Left lobe of liver (tissue), 2 donors: Measurements from ENCODE around the gene WDR4. TPM values are rescaled to one million over a fixed set of nuclear protein-coding genes. Genes with fewer than 3 reads are reported as not detected.
A peak's percentile ranks its signal among the peaks of the same experiment; 100 is the strongest.
"Not testable (repeated sequence)": the region's sequence is repeated elsewhere in the genome, so short reads cannot be mapped to it uniquely, and the experiment has no call there.

Experiments
- ATAC-seq: fragments of 200-7000 bp; cut with Tn5 transposase; one replicate; pipeline ENCODE4 v1.9.1; 2020; ENCODE audit warnings: mild to moderate bottlenecking, moderate library complexity
- DNase-seq: peaks from one replicate; pipeline ENCODE4 v3.0.0-alpha.2; 2020; ENCODE audit warnings: low spot score
- total RNA-seq: library from RNA; stranded (reverse); gene quantifications from one replicate; pipeline ENCODE4 v1.2.1, GENCODE V29; 2021
- donor health status: DM: no; HTN: no; CAD: no; lungs with moderate emphysema.
- donor health status: DM: no; HTN: yes; CAD: no.

WDR4 gene, protein sequence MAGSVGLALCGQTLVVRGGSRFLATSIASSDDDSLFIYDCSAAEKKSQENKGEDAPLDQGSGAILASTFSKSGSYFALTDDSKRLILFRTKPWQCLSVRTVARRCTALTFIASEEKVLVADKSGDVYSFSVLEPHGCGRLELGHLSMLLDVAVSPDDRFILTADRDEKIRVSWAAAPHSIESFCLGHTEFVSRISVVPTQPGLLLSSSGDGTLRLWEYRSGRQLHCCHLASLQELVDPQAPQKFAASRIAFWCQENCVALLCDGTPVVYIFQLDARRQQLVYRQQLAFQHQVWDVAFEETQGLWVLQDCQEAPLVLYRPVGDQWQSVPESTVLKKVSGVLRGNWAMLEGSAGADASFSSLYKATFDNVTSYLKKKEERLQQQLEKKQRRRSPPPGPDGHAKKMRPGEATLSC
- total RNA-seq = 8.2 TPM

DNA sequence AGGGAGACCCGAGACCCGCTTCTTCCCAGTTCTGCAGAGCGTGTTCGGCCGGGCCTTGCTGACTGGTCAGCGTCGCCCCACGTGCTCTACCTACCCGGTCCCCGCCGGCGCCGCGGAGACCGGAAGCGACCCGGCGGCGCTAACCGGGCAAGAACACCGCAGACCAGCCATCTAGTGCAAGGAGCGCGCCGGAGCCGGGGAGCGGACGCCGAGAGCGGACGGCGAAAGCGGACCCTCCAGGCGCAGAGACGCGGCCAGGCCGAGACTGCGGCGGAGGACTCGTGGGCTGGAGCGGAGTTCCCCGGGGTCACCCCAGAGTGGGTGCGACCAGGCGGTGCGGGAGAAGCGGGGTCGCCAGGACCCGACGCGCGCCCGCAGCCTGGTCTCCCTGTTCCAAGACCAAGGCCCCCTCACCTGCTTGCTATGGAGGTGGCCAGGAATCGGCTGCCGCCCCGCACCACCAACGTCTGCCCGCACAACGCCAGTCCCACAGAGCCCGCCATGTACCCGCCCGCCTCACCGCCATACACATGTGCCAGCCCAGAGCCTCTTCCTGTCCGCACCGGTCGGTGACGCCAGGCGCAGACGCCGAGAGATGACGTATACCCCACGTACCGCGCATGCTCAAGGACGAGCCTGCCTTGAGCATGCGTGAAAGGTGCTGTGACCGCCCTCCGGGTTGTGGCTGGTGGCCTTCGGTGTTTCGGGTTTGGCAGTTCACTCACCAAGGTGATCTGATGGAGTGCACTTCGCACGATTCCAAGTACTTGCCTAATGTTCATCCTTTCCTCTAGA lies at the start of gene WDR4:
Gene WDR4, minus strand, starts transcription at position 547 of the 795 bp plus-strand sequence. Its CDS starts 44 bp downstream, at position 503.
- ATAC-seq = peak; percentile 93

DNA sequence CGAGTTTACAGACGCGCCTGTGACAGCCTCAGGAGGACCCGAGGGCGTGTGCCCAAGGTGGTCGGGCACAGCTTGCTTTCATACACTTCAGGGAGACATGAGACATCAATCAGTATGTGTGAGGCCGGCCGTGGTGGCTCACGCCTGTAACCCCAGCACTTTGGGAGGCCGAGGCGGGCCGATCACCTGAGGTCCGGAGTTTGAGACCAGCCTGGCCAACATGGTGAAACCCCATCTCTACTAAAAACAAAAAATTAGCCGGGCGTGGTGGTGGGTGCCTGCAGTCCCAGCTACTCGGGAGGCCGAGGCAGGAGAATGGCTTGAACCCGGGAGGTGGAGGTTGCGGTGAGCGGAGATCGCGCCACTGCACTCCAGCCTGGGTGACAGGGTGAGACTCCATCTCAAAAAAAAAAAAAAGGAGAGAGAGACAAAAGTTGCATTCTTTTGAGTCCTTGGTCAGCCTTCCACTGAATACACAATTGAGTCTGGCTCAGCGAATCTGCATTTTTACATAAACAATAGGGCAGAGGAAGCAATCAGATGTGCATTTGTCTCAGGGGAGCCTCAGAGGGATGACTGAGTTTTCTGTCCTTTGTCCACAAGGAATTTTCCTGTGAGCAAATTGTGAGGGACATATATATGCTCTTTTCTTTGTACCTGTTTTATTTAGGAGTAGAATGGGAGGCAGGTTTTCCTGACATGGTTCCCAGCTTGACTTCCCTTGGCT lies 48.3 kb upstream of the WDR4 start:
- not testable (repeated sequence) for ATAC-seq, DNase-seq

More for the DNA sequence above, at the start of gene WDR4:
- peak; percentile 98 for DNase-seq

DNA sequence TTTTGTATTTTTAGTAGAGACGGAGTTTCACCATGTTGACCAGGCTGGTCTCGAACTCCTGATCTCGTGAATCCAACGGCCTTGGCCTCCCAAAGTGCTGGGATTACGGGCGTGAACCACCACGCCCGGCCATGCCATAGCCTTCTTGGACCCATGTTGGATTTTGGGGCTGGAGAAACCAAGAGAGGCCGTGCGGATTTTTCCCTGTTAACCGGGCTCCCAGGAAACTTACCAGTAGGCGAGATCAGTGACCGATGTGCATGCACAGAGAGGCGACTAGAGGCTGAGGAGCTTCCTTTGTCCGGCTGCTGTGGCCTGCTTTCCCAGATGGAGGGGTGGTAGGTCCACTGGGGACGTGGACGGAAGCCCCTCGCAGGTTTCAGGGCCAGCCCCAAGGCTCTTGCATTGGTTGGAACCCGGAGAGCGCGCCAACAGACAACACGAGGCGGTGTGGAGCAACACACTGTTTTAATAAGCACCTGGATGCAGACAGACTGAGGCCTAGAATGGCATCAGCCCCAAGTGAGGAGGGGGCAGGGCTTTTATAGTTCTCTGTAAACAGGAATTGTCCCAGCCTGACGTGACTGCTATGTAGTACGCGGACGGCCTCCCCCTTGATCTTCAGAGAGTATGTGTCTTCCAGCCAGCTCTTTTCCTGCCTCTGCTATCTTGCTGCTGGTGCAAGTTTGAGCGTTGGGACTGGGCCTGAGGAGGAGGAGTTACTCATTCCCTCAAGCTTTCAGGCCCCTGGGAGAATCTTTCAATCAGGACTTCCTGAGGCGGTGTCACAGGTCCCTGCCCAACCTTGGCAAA lies 46.0 kb upstream of the WDR4 start, which contains the start of gene ERVH48-1:
Gene ERVH48-1, minus strand, starts transcription at position 517 of the 813 bp plus-strand sequence. CDS start 6,624 bp downstream, outside the sequence.
- DNase-seq (no peak), ATAC-seq (no peak)

DNA sequence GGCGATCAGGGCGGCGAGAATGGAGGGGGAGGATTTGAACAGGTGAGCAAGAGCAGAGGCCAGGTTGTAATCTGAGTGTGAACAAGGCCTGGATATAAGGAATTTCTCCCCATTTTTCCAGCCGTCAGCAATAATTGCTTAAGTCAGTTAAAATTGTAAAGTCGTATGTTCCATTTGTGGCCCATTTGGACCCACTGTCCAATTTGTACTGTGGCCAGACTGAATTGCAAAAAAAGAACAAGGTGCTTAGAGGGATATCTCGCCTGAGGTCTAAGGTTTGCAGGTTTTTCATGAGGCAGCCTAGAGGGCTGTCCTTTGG lies 45.1 kb upstream of the WDR4 start:
- ATAC-seq (no peak), DNase-seq (no peak)

DNA sequence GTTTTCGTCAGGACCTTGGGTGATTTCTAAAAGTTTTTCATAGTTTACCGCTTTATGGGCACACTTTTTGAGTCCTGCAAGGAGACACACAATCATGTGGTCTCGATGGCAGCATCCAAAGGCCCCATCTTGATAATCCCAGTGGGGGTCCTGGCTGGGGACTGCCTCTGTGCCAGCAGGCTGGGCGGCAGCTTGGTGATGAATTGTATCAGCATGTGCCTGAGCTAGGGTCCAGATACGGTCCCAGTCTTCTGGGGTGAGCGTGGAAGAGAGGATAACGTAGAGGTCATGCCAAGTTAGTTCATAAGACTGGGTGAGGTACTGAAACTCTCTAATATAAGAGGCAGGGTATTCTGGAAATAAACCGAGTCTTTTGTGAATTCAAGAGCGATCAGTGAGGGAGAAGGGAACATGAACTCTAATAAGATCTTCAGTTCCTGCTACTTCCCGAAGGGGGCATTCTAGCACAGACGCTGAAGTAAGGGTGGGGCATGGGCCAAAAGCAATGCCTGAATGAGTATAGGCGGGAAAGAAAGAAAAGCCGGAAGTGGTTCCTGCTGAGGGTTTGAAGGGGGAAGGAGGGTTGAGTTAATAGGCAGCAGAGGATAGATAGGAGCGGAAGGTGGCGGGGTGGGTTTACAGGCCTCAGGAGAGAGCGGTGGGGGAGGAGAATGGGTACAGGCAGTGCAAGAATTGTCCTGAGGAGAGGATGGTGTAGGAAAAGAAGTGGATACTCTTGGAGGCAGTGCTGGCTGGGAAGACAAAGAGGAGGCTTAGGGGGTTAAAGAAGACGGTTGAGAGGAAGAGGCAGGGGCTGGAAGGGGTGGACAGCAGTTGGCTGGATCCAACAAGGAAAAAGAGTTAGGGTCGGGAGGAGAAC lies 44.5 kb upstream of the WDR4 start:
- ATAC-seq = peak; percentile 94
- DNase-seq = peak; percentile 71

DNA sequence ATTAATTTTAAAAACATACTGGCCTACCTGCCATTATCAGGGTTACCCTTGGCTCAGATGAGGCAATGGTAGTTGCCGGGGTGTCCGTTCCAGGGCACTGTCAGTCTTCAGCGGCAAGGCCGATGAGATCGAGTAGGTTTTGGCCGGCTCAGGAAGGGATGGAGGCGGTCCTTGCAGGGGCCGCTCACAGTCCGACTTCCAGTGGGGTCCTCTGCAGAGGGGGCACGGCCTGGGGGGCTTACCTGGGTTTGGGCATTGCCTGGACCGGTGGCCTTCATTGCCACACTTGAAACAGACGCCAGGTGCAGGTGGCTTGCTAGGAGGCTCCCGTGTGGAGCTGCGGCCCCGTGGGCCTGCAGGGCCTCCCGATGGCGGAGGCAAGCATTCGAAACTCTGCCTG lies 43.6 kb upstream of the WDR4 start:
- no peak for ATAC-seq
- no peak for DNase-seq

DNA sequence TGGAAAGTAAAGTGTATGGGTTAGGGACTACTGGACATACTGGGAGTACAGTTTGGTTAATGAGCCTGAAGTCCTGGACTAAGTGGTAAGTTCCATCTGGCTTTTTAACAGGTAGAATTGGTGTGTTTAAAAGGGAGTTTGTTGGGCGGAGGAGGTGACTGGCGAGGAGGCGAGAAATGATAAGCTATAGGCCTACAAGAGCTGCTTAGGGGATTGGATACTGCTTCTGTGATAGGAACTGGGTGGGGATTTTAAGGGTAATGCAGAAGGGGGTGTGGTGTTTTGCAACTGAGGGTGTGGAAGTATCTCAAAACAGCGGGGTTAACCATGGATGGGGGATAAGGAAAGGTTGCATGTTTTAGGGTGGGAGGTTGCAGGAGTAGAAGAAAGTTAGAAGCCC lies 42.6 kb upstream of the WDR4 start:
- no peak for ATAC-seq
- no peak for DNase-seq

DNA sequence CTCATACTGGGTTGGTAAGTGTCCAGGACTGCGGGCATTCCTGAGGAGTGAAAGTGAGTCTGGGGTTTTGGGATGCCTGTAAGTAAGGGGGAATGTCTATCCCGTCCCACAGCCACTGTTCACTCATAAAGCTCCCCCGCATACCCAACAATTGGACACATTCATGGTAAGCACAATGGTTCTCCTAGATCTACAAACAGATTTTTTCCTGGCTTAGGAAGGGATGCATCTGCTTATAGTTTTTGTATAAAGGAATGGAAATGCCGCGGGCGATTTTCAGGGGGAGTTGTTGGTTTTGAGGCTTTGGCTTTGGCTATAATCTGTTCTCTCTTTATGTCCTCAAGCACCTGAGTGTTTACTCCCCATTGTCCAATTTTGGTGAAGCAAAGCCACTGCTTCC lies 39.0 kb upstream of the WDR4 start:
- ATAC-seq (no peak), DNase-seq (no peak)

DNA sequence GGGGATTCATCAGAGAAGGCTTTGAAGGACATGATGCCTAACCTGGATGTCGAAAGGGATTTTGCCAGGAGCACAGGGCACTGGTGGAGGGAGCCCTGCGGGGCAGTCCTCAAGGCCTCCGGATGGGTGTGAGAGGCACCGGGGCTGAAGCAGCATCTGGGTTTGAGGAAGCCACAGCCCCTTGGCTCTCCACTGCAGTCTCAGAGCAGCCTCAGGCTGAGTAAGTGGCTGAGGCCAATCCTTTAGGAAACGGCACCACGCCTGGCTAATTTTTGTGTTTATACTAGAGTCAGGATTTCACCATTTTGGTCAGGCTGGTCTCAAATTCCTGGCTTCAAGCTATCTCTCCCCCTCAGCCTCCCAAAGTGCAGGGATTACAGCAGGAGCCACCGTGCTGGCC lies 34.1 kb upstream of the WDR4 start:
- DNase-seq = no peak
- ATAC-seq = peak; percentile 36

DNA sequence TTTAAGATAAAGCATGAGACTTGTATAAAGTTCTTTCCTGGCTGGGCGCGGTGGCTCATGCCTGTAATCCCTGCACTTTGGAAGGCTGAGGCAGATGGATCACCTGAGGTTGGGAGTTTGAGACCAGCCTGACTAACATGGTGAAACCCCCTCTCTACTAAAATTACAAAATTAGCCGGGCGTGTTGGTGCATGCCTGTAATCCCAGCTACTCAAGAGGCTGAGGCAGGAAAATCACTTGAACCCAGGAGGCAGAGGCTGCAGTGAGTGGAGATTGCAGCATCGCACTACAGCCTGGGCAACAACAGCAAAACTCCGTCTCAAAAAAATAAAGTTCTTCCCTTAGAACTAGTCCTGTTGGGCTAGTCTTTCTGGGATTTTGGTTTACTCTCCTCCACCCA lies 32.6 kb upstream of the WDR4 start:
- ATAC-seq, DNase-seq: not testable (repeated sequence)

DNA sequence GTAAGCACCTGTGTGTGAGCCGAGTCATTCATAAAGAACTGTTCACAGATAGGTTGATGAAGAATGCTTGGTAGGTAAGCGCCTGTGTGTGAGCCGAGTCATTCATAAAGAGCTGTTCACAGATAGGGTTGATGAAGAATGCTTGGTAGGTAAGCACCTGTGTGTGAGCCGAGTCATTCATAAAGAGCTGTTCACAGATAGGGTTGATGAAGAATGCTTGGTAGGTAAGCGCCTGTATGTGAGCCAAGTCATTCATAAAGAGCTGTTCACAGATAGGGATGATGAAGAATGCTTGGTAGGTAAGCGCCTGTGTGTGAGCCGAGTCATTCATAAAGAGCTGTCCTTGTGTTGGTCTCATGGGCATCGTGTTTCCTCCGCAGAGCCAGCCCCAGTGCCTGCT lies 29.1 kb upstream of the WDR4 start:
- ATAC-seq, DNase-seq: not testable (repeated sequence)

DNA sequence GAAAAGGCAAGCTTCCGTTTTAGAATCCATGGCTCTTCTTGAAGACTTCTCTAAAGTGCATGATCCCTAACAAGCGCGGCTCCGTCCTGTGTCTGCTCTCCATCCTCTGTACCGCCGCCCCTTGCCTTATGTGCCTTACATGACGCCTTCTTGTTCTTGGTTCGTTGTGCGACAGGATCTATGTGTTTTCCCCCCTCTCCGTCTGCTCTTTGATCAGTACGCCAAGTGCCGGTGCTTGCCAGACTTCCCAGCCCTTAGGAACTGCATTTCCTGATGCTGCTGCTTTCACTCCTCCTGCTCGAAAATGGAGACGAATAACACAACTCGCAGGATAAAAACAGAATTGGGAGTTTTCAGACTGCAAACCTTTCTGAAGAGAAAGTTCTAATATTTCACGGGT lies 26.9 kb upstream of the WDR4 start:
- no peak for ATAC-seq

DNA sequence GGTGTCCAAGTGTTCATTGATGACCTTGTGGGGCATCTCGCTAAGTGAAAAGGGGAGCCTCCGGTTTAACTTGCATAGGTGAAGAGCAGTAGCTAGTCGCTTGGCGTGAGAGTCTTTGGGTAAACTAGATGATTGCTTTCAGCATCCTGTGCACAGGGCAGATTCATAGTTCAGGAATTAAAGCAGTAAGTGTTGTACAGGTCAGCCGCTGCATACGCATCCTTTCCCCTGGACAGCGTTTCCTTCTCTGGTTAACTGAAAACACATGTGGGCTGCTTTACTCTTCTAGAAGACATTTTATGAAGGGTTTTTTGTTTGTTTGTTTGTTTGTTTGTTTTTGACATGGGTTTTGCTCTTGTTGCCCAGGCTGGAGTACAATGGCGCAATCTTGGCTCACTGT lies 25.9 kb upstream of the WDR4 start:
- DNase-seq (no peak), ATAC-seq (no peak)

More for the DNA sequence above, 26.9 kb upstream of the WDR4 start:
- DNase-seq = no peak

DNA sequence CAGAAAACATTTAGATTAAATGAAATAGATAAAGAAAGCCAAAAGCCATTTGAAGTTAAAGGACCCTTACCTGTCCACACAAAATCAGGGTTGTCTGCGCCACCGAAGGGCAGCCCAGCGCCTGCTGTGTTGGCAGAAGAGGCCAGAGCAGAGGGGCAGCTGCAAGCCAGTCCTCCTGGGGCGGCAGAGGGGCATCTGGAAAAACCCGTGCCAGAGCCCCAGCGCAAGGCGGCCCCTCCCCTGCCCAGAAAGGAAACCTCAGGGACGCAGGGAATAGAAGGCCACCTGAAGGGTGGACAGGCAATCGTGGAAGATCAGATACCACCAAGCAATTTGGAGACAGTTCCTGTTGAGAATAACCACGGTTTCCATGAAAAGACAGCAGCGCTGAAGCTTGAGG lies 24.5 kb upstream of the WDR4 start:
- ATAC-seq (no peak), DNase-seq (no peak)

DNA sequence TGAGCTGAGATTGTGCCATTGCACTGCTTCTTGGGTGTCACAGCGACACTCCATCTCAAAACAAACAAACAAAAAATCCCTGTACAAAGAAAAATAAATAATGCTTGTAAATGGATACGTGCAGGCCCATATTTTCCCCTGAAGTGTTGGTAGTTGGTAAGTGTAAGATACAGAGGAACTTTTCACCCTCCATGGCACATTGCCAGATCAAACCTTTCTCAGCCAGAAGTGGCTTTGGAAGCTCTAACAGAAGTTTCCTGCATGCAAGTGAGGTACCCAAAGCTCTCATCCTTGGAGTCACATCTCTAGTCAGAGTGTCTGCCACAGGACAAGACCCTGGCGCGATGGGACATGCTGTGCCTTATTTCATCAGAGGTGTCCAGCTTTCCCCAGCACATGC lies 21.1 kb upstream of the WDR4 start:
- DNase-seq (no peak), ATAC-seq (no peak)

DNA sequence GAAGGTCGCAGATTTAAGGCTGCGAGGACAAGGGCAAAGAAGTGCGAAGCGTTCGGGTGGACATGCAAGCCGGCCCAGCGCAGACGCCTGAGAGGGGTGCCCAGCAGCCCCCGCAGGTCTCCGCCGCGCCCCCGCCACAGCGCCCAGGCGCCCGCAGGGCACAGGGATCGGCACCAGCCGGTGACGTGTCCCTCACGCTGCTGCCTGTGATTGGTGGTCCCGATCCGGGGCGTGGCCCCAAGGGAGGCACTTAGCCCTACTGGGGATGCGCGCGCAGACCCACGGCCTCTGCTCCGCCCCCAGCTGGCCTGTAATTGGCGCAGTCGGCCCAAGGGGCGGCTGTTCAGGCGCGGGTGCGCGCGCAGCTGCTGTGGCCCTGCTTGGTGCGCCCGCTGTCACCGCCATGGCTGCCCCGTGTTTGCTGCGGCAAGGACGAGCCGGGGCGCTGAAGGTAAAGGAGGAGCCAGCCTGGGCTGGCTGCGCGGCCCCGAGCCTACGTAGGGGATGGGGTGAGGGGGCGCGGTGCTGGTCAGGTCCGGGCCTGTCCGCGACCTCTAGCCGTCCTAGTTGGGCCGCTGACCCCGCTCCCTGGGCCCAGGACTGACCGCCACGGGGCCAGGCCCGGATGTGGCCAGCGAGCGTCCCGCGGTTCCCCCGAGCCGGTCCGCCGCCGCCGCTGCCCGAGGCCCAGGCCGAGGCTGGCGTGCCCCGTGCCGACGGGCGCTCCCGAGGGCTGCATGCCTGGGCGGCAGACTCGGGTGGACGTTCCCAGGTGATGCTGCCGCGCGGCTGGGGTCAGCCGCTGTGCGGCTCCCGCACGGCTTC lies 13.8 kb upstream of the WDR4 start, which contains the start of gene NDUFV3:
Gene NDUFV3, plus strand, starts transcription at position 379 of the 825 bp plus-strand sequence. Its CDS starts 25 bp downstream, at position 404.
- peak; percentile 93 for ATAC-seq
- DNase-seq = peak; percentile 100

DNA sequence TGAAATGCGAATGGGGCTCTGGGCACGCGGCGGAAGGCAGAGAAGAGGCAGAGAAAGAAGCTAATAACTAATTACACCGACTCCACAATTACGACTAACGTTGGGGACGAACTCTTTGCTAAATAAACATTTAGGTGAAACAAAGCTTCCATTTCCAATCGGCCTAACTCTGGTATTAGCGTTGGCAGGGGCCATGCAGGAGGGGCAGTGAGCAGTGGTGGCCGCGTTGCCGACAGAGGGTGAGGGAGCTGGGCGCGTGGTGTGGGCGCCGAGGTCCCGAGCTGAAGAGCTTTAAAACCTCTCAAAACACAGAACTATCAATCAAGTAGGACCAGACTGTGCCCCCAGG lies 13.2 kb upstream of the WDR4 start:
- ATAC-seq = peak; percentile 46
- DNase-seq = no peak

DNA sequence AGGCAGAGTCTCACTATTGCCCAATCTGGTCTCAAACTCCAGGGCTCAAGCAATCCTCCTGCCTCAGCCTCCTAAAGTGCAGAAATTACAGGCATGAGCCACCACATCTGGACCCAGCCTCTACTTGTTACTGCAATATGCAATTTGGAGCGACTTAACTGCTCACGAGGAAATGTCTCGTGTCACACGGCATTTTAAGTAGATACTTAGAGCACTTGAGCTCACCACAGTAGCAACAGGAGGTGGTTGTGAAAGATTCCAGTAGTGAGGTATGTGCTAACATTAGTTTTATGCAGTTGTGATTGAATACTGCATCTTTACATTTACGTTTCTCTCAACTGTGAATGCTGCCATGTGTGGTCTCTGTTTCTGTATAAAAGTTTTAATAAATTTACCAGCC lies 8.0 kb upstream of the WDR4 start:
- ATAC-seq (no peak), DNase-seq (no peak)

DNA sequence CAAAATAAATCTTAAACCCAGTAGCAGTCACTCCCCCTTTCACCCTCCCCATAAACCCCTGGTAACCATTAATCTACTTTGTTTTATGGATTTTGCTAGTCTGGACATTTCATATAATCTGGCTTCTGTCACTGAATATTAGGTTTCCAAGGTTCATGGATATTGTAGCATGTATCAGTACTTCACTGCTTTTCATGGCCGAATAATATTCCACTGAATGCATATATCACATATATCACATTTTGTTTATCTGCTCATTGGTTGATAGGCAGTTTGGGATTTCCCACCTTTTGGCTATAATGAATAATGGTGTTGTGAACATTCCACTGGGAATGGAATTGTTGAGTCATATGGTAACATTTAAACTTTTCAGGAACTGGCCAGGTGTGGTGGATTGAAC lies 4.6 kb upstream of the WDR4 start:
- no peak for DNase-seq
- ATAC-seq = no peak
